NT2/D1 (cell line): ENCODE results near the gene CLEC16A.

Experiments
- SUZ12 ChIP-seq: IDR thresholded peaks from 2 replicates; pipeline ENCODE4 v1.6.1; 2011; ENCODE audit not compliant: insufficient read length, insufficient read depth; ENCODE audit errors: extremely low read depth
- YY1 ChIP-seq: IDR thresholded peaks from 2 replicates; pipeline ENCODE4 v1.6.1; 2011; ENCODE audit not compliant: insufficient read length, insufficient read depth
- ZNF274 ChIP-seq: IDR thresholded peaks from 2 replicates; pipeline ENCODE4 v1.6.1; 2011; ENCODE audit warnings: mild to moderate bottlenecking, low read depth, low read length

DNA sequence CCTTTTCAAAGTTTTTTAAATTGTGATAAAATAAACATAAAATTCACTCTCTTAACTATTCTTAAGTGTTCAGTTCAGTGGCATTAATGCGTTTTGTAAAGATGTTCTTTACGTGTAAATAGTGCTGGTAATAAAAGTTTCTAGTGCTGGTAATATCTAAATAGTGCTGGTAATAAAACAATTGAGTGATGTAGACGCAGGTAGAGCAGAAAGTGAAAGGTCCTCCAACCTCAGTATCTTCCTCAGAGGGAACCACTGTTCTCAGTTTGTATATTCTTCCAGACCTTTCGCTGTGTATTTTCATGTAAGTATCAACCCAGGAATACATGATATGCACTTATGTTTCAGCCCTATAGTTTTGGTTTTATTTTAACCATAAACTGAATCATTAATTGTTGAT lies 53.1 kb downstream of the CLEC16A start:
- TF ChIP-seq YY1 (no peak), ZNF274 (no peak), SUZ12 (no peak)
